Measurements from ENCODE around the gene SESTD1. TPM values are rescaled to one million over a fixed set of nuclear protein-coding genes. Genes with fewer than 3 reads are reported as not detected.
"Not testable (repeated sequence)": the region's sequence is repeated elsewhere in the genome, so short reads cannot be mapped to it uniquely, and the experiment has no call there.

The SESTD1 gene
- total RNA-seq, 2 donors from 2014 or later = 58.5 to 59.9 TPM

DNA sequence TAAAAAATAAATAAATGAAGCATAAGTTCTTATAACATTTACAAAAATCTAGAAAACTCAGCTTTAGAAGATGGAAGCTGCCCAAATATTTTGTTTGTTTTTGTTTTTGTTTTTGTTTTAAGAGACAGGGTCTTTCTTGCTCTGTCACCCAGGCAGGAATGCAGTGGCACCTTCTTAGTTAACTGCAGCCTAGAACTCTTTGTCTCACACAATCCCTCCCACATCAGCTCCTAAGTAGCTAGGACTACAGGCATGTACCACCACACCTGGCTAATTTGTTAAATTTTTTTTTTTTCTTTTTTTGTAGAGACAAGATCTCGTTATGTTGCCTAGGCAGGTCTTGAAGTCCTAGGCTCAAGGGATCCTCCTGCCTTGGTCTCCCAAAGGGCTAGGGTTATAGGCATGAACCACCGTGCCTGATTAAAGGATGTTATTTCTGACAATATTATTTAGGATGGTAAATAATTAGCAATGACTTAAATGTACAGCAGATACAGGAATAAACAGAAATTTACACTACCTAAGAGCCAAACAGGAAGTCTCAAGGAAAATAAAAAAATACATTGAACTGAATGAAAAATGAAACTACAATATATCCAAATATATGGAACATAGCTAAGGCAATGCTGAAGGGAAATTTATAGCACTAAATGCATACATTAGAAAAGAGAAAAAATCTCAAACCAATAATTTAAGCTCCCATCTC, 17.2 kb downstream of the SESTD1 start:
- no peak for DNase-seq
- no peak for ATAC-seq
- intact Hi-C loops (cut with DNase I) = no loop called here

DNA sequence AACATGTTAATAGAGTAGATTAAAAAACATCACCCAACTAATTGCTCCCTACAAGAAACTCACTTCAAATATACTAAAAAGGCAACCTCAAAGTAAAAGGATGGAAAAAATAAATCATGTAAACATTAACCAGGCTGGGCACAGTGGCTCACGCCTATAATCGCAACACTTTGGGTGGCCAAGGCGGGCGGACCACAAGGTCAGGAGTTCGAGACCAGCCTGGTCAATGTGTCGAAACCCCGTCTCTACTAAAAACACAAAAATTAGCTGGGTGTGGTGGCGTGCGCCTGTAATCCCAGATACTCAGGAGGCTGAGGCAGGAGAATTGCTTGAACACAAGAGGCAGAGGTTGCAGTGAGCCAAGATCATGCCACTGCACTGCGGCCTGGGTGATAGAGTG, 18.8 kb downstream of the SESTD1 start:
- intact Hi-C loops (cut with DNase I); ATAC-seq; DNase-seq: not testable (repeated sequence)

DNA sequence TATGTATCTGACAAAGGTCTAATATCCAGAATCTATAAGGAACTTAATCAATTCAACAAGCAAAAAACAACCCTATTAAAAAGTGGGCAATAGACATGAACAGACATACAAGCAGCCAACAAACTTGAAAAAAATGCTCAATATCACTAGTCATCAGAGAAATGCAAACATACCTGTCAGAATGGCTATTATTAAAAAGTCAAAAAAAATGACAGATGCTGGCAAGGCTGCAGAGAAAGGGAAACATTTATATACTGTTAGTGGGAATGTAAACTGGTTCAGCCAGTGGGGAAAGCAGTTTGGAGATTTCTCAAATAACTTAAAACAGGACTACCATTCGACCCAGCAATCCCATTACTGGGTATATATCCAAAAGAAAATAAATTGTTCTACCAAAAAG, 21.6 kb downstream of the SESTD1 start:
- ATAC-seq (no peak), DNase-seq (no peak)
- intact Hi-C loops (cut with DNase I) = no loop called here

DNA sequence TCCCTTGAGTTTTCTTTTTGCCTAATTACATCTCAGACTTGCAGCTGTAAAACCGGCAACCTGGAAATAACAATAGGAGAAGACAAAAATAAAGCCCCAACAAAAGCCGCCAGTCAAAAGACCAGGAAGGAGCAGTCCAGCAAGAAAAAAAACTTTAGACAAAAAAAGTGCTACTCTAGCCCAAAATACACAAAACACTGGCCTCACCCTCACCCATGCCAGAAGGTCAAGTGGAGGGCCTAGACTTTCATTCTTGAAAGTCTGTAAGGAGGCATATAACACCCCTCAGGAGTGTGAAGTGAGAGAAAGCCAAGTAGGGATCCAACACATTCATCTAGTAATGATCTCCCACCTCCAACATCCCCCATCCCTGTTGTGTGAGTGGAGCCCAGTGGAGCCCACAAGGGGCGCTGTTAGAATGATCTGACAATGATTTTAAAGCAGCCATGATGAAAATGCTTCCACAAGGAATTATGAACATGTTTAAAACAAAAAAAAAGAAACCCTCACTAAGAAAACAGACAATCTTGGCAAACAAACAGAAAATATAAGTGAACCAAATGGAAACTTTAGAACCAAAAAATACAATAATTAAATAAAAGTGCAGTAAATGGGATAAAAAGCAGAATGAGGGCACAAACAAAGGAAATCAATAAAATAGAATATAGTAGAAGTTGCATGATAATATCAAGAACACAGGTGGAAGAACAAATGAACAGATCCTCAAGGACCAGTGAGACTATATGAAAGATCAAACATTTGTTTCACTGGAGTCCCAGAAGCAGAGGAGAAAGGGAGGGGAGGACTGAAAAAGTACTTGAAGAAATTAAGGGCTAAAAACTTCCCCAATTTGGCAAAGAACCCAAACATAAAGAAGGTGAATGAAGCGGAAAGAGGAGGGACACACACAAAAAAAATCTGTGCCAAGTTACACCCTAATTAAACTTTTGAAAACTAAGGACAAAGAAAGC, 23.9 kb downstream of the SESTD1 start:
- DNase-seq (no peak), ATAC-seq (no peak)
- intact Hi-C loops (cut with DNase I) = no loop called here

DNA sequence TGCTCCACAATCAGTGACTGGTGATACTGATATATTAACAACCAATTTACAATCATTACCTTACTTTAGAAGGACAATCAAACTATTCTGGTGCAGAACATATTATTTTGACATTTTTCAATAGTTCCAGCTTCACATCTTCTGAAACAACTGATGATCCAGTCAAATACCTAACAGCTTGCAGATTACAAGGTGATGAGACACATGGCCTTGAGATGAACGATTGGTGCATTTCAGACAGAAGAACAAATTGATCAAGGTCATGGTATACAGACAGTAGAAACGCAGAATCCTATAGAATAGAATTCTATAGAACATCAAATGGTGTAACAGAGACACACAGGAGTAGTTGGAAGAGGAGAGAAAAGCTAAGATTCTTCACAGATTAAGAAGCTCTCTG, 24.8 kb downstream of the SESTD1 start:
- intact Hi-C loops (cut with DNase I) = no loop called here
- ATAC-seq = no peak
- no peak for DNase-seq

DNA sequence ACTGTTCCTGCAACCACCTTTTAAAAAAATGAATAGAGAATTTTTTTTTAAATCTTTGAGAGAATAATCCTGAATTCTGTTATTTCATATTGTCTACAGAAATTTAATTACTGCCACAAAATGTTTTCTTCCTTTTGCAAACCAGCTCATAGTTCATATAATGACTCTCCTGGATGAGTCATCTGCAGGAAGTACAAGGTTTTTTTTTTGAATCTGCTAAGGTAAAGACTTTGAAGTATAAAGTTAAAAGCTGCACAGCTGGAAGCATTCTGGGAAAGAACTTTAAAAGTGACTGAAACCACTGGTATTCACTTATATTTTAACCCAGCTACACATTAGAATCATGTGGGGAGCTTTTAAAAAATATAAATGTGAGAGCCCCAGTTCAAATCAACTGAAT, 25.4 kb downstream of the SESTD1 start:
- intact Hi-C loops (cut with DNase I) = no loop called here
- ATAC-seq (no peak), DNase-seq (no peak)

DNA sequence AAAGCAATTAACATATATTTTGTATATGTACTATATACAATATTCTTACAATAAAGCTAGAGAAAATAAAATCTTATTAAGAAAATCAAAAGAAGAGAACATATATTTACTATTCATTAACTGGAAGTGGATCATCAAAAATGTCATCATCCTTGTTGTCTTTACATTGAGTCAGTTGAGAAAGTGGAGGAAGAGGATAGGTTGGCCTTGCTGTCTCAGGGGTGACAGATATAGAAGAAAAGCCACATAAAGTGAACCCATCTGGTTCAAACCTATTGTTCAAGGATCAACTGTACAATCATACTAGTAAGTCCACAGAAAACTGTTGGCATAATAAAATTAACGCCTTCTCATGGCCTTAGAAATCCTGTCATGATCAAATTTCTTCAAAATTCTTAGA, 26.6 kb downstream of the SESTD1 start:
- ATAC-seq (no peak), DNase-seq (no peak)
- intact Hi-C loops (cut with DNase I) = no loop called here

DNA sequence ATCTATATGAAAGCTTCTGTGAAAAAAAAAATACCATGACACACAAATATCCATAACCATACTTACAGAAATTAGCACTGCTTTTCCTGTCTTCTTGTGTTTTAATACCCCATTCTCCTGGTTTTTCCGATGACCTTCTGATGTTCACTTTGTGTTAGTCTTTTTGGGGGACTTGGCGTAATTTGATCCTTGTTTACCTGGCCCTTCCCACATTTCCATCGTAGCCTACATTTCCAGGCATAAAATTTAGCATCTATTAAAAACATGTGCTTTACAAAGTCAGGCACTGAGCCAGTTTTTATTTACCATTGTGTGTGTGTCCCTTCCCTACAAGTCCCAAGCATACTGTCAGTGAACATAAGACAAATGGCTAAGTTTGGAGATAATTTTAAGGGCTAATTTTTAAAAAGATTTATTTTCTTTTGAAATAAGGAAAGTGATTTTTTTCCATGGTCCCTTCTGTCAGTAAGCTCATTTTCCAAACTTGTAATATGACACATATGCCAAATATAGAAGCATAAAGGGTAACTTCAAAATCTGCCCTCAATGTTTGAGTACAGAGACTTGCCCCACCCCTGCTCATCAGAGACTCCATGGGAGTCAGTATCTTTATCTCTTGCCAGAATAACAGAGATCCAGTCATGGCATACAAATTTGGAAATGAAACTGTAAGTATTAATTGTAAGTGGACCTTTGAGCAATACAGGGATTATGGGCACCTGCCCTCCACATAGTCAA, 27.3 kb downstream of the SESTD1 start:
- DNase-seq = no peak
- ATAC-seq = peak in 1 of 2 donors; percentile 33
- intact Hi-C loops (cut with DNase I) = no loop called here

DNA sequence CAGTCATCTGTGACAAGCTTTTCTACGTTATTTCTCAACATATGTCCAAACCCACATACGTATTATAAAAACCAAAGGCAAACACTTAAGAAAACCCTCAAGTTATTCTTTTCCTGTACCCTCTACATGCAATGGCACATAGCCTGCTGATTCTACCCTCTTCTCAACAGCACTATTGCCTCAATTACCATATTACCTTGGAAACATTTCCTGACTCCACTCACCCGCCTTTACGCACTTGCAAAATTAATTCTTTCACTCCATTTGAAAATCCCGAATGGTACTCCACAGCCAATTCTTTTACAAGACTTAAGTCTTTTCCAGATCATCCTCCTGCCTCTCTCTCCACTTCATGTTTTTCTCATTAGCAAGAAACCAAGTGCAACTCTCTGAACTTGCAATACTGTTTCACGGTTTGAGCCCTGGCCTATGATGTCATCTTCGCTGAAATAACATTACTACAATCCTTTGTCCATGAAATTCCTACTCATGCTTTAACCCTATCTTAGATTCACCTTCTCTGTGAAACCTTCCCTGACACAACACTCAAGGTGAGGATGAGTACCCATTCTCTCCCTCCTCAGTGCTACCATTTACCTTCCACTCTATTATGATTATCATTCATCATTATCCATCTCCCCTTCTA, 29.0 kb downstream of the SESTD1 start:
- ATAC-seq = peak; percentile 19 to 29
- intact Hi-C loops (cut with DNase I) = no loop called here
- DNase-seq = no peak

DNA sequence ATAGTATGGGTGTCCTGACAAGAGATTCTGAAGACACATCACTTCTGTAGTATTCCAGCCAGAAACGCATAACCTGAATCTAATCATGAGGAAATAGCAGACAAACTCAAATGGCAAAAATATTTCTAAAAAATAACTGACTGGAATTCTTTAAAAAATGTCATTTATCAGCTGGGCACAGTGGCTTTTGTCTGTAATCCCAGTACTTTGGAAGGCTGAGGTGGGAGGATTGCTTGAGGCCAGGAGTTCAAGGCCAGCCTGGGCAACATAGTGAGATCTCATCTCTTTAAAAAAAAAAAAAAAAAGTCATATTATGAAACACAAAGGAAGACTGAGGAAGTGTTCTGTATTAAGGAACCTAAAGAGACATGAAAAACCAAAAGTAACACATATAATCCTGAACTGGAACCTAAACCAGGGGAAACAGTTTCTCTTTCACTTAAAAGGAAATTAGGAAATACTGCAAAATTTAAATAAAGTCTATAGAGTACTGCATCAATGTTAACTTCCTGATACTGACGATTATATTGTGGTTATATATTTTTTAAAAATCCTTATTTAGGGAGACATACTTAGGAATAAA, 29.9 kb downstream of the SESTD1 start:
- intact Hi-C loops (cut with DNase I) = no loop called here
- ATAC-seq = peak in 1 of 2 donors; percentile 35
- no peak for DNase-seq

DNA sequence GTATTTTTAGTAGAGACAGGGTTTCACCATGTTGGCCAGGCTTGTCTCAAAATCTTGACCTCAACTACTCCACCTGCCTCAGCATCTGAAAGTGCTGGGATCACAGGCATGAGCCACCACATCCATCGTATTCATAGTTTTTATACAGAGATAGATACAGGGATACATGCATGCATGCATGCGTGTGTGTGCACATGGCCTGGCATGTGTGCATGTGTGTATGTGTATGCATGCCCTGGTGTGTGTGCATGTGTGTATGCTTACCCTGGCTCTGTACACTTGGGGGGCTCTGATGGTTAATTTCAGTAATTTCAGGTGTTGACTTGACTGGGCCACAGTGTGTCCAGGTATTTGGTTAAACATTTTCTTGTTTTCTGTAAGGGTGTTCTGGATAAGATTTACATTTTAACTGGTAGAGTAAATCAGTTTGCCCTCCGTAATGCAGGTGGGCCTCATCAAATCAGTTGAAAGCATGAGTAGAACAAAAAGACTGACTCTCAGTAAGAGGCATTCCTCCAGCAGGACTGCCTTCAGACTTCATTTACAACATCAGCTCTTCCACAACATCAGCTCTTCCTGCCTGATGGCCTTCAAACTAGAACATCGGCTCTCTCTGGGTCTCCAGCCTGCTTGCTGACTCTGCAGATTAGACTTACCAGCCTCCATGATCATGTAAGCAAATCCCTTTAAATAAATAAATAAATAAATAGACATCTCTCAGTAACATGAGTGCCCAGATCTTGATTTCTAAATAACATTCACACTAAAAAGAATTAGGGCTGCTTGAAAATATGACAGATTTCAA, 30.8 kb downstream of the SESTD1 start:
- DNase-seq (no peak), ATAC-seq (no peak)
- intact Hi-C loops (cut with DNase I) = no loop called here

DNA sequence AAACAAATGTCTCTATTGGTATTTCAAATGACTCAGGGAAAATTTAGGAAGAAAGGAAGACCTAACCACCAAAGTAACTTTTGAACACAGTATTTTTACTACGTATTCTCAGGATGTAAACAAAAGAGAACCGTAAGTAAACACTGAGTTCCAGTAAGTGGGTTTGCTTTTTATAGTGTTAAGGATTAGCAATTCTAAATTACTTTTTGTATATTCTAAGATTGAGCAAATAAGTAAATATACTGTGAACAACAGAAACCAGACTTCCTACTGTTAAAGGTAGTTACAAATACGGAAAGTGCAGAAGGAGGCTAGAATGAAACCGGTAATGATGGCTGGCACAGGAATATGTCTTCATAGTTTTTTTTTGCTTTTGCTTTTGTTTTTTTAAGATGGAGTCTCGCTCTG, 31.5 kb downstream of the SESTD1 start:
- ATAC-seq (no peak), DNase-seq (no peak)
- intact Hi-C loops (cut with DNase I) = no loop called here

DNA sequence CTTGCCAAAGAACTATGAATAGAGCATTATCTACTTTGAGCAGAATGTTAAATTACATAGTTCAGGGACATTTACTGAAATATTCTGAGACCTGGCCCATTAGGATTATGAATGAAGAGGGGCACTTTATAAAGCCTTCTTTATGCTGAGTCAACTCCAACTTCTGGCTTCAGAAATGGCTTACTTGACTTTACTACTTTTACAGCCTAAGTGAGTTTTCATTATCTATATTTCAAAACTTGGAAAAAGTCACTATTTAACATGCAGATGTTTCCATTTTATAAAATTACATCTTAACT, 37.7 kb downstream of the SESTD1 start:
- DNase-seq (no peak), ATAC-seq (no peak)
- intact Hi-C loops (cut with DNase I) = loop anchor here in 1 of 2 donors (10.0 kb wide), 1 partner anchor 188 kb away; no protein-coding TSS in a partner anchor

DNA sequence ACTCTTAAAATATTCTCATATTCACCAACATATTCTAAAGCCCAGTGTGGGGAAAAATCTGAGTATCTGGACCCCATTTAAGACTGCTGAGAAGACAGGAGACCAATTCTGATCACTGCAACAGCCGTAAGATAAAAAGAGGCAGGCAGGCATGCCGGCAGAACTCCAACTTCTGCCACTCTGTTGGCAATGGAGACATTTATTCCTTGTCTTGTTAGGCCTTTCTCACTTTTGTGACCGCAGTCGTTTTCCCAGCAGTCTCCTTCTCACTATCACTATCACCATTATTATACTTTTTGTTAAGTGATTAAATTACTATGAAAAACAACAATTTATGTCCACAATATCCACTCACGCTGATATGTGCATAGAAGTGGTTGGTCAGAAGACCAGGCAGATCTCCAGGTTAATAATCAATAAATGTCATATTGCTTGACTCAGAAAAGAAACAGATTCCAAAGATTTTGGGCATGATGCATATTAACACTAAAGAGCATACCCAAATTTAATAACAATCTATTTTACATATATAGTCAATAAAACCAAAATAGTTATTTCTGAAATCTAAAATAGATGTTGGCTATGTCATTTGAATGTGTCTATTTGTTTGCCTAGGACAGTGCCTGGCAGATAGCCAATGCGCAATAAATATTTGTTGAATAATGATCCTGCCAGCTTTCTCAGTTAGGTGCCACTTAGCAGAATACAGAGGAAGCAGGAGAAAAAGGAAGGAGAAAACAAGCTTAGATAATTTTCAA, 38.2 kb downstream of the SESTD1 start:
- ATAC-seq = peak in 1 of 2 donors; percentile 57
- intact Hi-C loops (cut with DNase I) = loop anchor here in 1 of 2 donors (10.0 kb wide), 1 partner anchor 188 kb away; no protein-coding TSS in a partner anchor
- no peak for DNase-seq

DNA sequence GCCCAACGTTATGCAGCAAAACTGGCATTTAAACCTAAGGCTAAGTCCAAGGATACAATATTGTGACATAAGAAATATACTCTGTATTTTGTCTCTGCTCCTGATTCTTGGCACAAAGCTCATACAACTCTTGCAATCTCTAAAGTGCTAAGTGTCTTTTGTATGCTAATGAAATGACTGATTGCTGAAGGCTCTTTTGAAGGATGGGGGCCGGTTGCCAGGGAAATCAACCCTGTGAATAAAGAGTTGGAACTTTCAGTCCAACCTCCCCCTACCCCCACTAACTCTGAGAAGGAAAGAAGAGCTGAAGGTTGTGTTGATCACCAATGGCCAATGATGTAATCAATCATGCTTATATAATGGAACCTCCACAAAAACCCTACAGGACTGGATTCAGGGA, 40.3 kb downstream of the SESTD1 start:
- DNase-seq (no peak), ATAC-seq (no peak)
- intact Hi-C loops (cut with DNase I) = loop anchor here in 1 of 2 donors (5.0 to 10.0 kb wide), 2 partner anchors 118 to 190 kb away; no protein-coding TSS in a partner anchor

DNA sequence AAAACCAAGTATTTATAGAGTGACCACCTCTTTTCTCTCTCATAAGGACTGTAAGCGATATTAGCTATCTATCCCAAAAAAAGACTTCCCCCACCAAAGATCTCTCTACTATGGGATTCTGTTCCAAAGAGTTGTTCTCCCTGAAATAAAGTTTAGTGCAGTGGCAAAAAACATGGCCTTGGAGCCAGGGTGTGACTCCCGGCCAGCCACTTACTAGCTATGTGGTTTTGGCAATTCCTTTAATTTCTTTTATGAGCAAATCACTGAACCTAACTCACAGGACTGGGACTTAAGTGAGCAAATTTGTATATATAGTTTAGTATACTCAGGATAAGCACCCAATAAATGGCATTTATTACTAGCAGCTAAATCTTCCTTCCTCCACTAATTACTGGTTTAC, 42.6 kb downstream of the SESTD1 start:
- intact Hi-C loops (cut with DNase I) = loop anchor here in 1 of 2 donors (5.0 to 10.0 kb wide), 2 partner anchors 120 to 193 kb away; no protein-coding TSS in a partner anchor

More for the DNA sequence above, 42.6 kb downstream of the SESTD1 start:
- DNase-seq = no peak
- peak in 1 of 2 donors; percentile 28 for ATAC-seq

All from left cardiac atrium (tissue), 4 donors.